Peyer's patch (tissue), 4 donors: ENCODE data around the gene SLC25A22. TPM values are rescaled to one million over a fixed set of nuclear protein-coding genes. Genes with fewer than 3 reads are reported as not detected.

ENCODE experiments used
- DNase-seq, 3 donors: peaks; one replicate each; pipeline ENCODE4 v3.0.0-alpha.2; 2017 to 2019
- H3K27ac ChIP-seq, 4 donors: fragments of 200-600 bp; sonication (generic); one replicate each; pipeline ENCODE4 v1.5.1; 2016 to 2019
- H3K27me3 ChIP-seq, 2 donors: fragments of 200-600 bp; sonication (generic); one replicate each; pipeline ENCODE4 v1.5.1; 2019
- H3K36me3 ChIP-seq, 3 donors: fragments of 200-600 bp; sonication (generic); one replicate each; pipeline ENCODE4 v1.5.1; 2016 to 2019
- H3K4me1 ChIP-seq, 4 donors: fragments of 200-600 bp; sonication (generic); one replicate each; pipeline ENCODE4 v1.5.1; 2016 to 2019
- H3K4me3 ChIP-seq, 4 donors: fragments of 200-600 bp; sonication (generic); 1 replicate in 3 of 4; 2 replicates in 1 of 4; pipeline ENCODE4 v1.5.1; 2016 to 2019; ENCODE audit warnings: mild to moderate bottlenecking in 1 of 4
- H3K9me3 ChIP-seq, 4 donors: fragments of 200-600 bp; sonication (generic); one replicate each; pipeline ENCODE4 v1.5.1; 2016 to 2019; ENCODE audit warnings: mild to moderate bottlenecking in 1 of 4
- POLR2A ChIP-seq, 2 donors: fragments of 450-650 bp; IDR thresholded peaks; one replicate each; pipeline ENCODE4 v1.5.1; 2017; ENCODE audit warnings: antibody characterized with exemption in 2 of 2, mild to moderate bottlenecking in 2 of 2, moderate library complexity in 2 of 2
- total RNA-seq, 4 donors: library from RNA; depleted of rRNA; stranded (reverse); fragments of >200 nt; gene quantifications; one replicate each; pipeline ENCODE4 v1.1.0, GENCODE V29; 2016
- TF ChIP-seq, protein P1 (sequence below), 6 experiments: fragments of 450-650 bp in 4 of 6; fragments of 200-600 bp in 2 of 6; sonication (generic) in 1 of 6; IDR thresholded peaks; one replicate each; pipeline ENCODE4 v1.5.1; 2017 to 2019; ENCODE audit warnings: antibody characterized with exemption in 6 of 6, mild to moderate bottlenecking in 3 of 6, moderate library complexity in 1 of 6

The SLC25A22 gene
- total RNA-seq, 4 donors from 2014 or later, result 14.2 to 22.0 (median 16.6) TPM

DNA sequence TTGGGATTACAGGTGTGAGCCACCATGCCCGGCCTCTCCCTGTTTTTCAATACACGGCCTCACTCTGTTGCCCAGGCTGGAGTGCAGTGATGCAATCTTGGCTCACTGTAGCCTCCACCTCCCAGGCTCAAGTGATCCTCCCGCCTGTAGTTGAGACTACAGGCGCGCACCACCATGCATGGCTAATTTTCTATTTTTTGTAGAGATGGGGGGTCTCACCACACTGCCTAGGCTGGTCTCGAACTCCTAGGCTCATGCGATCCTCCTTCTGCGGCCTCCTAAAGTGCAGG lies 32.3 kb downstream of the SLC25A22 start:
- Histone ChIP-seq H3K4me3 (no peak overlapping the region), H3K4me1 (peaks cover 0 to 5% (median 0%) of the 10 kb centered on the region in 4 donors), H3K27me3 (no peaks in the 10 kb centered on the region), H3K27ac (no peak overlapping the region), H3K9me3 (no peaks in the 10 kb centered on the region), H3K36me3 (peaks cover 0 to 60% (median 0%) of the 10 kb centered on the region in 3 donors)
- no peak for DNase-seq
- TF ChIP-seq, protein P1, sequence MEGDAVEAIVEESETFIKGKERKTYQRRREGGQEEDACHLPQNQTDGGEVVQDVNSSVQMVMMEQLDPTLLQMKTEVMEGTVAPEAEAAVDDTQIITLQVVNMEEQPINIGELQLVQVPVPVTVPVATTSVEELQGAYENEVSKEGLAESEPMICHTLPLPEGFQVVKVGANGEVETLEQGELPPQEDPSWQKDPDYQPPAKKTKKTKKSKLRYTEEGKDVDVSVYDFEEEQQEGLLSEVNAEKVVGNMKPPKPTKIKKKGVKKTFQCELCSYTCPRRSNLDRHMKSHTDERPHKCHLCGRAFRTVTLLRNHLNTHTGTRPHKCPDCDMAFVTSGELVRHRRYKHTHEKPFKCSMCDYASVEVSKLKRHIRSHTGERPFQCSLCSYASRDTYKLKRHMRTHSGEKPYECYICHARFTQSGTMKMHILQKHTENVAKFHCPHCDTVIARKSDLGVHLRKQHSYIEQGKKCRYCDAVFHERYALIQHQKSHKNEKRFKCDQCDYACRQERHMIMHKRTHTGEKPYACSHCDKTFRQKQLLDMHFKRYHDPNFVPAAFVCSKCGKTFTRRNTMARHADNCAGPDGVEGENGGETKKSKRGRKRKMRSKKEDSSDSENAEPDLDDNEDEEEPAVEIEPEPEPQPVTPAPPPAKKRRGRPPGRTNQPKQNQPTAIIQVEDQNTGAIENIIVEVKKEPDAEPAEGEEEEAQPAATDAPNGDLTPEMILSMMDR (IDR thresholded peaks at IDR 0.05), result no peak
- no peak for TF ChIP-seq POLR2A (IDR thresholded peaks at IDR 0.05)

DNA sequence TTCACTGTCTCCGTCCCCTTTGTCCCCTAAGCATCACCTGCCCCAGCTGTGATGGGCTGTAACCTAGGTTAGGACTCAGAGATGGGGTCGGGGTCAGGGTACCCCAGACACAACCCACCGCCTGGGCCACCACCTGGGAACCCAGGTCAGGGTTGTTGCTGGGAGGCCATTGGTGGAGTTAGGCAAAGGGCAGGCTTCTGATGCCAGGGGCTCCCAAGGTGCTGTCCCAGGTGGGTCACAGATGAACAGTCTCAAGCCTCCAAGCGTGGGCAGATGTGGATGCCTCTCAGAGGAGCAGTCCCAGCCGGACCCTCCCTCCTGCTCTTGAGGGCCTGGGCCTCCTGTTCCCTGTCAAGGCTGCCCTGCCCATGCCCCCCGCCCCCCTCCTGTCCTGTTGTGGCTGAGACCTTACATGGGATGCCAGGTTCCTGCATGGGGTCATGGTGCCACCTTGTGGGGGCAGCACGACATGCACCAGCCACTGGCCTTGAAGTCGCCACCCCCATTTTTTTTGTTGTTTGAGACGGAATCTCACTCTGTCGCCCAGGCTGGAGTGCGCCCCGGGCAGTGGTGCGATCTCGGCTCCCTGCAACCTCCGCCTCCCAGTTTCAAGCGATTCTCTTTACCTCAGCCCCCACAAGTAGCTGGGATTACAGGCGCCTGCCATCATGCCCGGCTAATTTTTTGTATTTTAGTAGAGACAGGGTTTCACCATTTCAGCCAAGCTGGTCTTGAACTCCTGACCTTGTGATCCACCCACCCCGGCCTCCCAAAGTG lies 32.9 kb downstream of the SLC25A22 start:
- peak in 2 of 3 donors; percentile 56 to 76 for DNase-seq
- H3K27ac ChIP-seq, result no peak overlapping the region
- TF ChIP-seq POLR2A (IDR thresholded peaks at IDR 0.05), result no peak
- TF ChIP-seq, protein P1 (IDR thresholded peaks at IDR 0.05), result peak; percentile 58 to 76 (median 72)
- H3K4me3 ChIP-seq, result no peak overlapping the region
- peaks cover 0 to 5% (median 0%) of the 10 kb centered on the region in 4 donors for H3K4me1 ChIP-seq
- no peaks in the 10 kb centered on the region for H3K9me3 ChIP-seq
- H3K36me3 ChIP-seq, result peaks cover 0 to 60% (median 0%) of the 10 kb centered on the region in 3 donors
- H3K27me3 ChIP-seq, result no peaks in the 10 kb centered on the region

DNA sequence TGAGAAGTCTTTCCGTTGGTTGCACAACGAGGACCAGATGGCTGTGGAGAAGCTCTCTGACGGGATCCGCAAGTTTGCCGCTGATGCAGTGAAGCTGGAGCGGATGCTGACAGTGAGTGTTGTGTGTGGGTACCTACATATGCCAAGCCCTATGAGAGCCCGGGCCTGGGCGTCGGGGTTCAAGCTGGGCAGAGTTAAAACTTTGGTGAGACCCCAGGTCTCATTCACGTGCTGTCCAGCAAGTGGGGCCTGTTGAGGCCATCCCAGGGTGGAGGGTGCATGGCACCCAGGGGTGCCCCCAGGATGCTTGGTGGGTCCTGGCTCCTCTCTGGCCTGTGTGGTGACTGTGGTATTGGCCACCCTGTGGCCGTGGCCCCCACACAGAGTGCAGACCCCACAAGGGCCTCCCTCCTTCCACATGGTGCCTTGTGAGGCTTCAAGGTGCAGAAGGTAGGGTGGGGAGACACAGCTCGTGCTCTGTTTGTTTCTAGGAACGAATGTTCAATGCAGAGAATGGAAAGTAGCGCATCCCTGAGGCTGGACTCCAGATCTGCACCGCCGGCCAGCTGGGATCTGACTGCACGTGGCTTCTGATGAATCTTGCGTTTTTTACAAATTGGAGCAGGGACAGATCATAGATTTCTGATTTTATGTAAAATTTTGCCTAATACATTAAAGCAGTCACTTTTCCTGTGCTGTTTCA lies 33.6 kb downstream of the SLC25A22 start:
- Histone ChIP-seq H3K4me3 (no peak overlapping the region), H3K27me3 (no peaks in the 10 kb centered on the region), H3K27ac (peak overlapping the region in 1 of 4 donors; percentile 90), H3K9me3 (no peaks in the 10 kb centered on the region), H3K4me1 (peaks cover 0 to 5% (median 0%) of the 10 kb centered on the region in 4 donors), H3K36me3 (peaks cover 0 to 62% (median 0%) of the 10 kb centered on the region in 3 donors)
- no peak for DNase-seq
- TF ChIP-seq, protein P1 (IDR thresholded peaks at IDR 0.05), result no peak
- TF ChIP-seq POLR2A (IDR thresholded peaks at IDR 0.05), result no peak

DNA sequence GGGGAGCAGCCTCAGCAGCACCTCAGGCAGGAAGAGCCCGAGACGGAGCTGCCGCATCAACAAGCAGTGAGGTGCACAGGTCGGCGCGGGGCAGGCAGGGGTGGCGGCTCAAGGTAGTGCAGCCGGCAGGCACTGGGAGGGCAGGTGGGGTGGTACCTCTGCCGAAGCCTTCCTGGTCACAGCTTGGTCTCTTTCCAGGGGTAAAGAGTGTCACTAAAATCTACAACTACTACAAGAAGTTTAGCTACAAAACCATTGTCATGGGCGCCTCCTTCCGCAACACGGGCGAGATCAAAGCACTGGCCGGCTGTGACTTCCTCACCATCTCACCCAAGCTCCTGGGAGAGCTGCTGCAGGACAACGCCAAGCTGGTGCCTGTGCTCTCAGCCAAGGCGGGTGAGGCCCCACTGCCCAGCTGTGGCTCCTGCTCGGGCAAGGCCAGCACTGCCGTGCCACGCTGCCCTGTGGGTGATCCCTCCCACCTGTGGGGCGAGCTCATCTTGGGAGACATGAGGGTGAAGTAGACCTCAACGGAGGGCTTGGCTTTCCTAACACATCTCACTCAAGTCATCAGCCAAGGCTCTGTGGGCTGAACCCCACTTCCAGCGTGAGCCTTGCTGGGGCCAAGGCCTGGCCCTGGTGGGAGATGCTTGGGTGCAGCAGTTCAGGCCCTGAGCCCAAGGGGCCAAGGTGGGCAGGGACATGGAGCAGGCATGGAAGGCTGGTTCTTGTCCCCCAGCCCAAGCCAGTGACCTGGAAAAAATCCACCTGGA lies 34.3 kb downstream of the SLC25A22 start:
- peaks cover 0 to 69% (median 0%) of the 10 kb centered on the region in 3 donors for H3K36me3 ChIP-seq
- no peak for DNase-seq
- peak overlapping the region in 2 of 4 donors; percentile 36 to 90 for H3K27ac ChIP-seq
- H3K4me3 ChIP-seq, result no peak overlapping the region
- TF ChIP-seq, protein P1 (IDR thresholded peaks at IDR 0.05), result no peak
- no peaks in the 10 kb centered on the region for H3K9me3 ChIP-seq
- peaks cover 0 to 5% (median 0%) of the 10 kb centered on the region in 4 donors for H3K4me1 ChIP-seq
- no peaks in the 10 kb centered on the region for H3K27me3 ChIP-seq

DNA sequence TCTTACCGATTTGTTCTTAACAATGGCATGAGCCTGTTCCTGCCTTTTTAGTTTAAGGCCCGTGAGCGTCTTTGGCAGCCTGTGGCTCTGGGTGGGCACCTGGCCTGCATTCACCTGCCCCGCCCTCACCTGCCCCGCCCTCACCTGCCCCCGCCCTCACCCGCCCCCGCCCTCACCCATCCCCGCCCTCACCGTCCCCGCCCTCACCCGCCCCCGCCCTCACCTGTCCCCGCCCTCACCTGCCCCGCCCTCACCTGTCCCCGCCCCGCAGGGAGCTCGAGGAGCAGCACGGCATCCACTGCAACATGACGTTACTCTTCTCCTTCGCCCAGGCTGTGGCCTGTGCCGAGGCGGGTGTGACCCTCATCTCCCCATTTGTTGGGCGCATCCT lies 35.0 kb downstream of the SLC25A22 start:
- TF ChIP-seq, protein P1 (IDR thresholded peaks at IDR 0.05), result no peak
- no peak for TF ChIP-seq POLR2A (IDR thresholded peaks at IDR 0.05)
- DNase-seq, result peak in 2 of 3 donors; percentile 65 to 75
- Histone ChIP-seq H3K27me3 (no peaks in the 10 kb centered on the region), H3K36me3 (peaks cover 0 to 75% (median 0%) of the 10 kb centered on the region in 3 donors), H3K9me3 (no peaks in the 10 kb centered on the region), H3K27ac (peak overlapping the region in 3 of 4 donors; percentile 49 to 90 (median 80)), H3K4me3 (no peak overlapping the region), H3K4me1 (peaks cover 0 to 5% (median 0%) of the 10 kb centered on the region in 4 donors)
